CD4-positive, alpha-beta memory T cell (primary cell): ENCODE measurements around the gene ANLN. TPM values are rescaled to one million over a fixed set of nuclear protein-coding genes. Genes with fewer than 3 reads are reported as not detected.
"Not testable (repeated sequence)": the region's sequence is repeated elsewhere in the genome, so short reads cannot be mapped to it uniquely, and the experiment has no call there.

Experiments used
- CTCF ChIA-PET: fragments of 350-600 bp; sonication (Branson Sonifier 250); formaldehyde crosslinking; loops from one replicate; lab custom pipeline; 2021; ENCODE audit warnings: inconsistent platforms; ENCODE audit not compliant: partially characterized antibody; lab: Charles Lee
- POLR2A ChIA-PET: fragments of 350-600 bp; sonication (Branson Sonifier 250); formaldehyde crosslinking; loops from one replicate; lab custom pipeline; 2021; ENCODE audit not compliant: partially characterized antibody; lab: Charles Lee
- DNase-seq, 5 donors: peaks; one replicate each; pipeline versions ENCODE4 v3.0.0 to v3.0.0-alpha.2; 2020 to 2022; ENCODE audit warnings: mixed read lengths in 1 of 5
- H3K27ac ChIP-seq: one replicate; pipeline ENCODE4 v1.7.0; 2013; ENCODE audit warnings: low read depth, low read length
- H3K27me3 ChIP-seq: 2 replicates; pipeline ENCODE4 v1.7.0; 2013; ENCODE audit warnings: mild to moderate bottlenecking, low read length, moderate library complexity; ENCODE audit not compliant: insufficient read depth
- H3K36me3 ChIP-seq: 2 replicates; pipeline ENCODE4 v1.7.0; 2013; ENCODE audit warnings: mild to moderate bottlenecking, low read length, moderate library complexity; ENCODE audit not compliant: insufficient read depth
- H3K4me1 ChIP-seq: 2 replicates; pipeline ENCODE4 v1.7.0; 2013; ENCODE audit warnings: mild to moderate bottlenecking, low read length, moderate library complexity; ENCODE audit not compliant: insufficient read depth
- H3K4me3 ChIP-seq, 2 donors: one replicate each; pipeline ENCODE4 v1.7.0; 2013; ENCODE audit warnings: low read length in 2 of 2, mild to moderate bottlenecking in 1 of 2
- H3K9me3 ChIP-seq, 2 donors: one replicate each; pipeline ENCODE4 v1.7.0; 2013; ENCODE audit warnings: low read length in 2 of 2, control low read depth in 1 of 2; ENCODE audit not compliant: control insufficient read depth in 1 of 2
- H3K27ac Mint-ChIP-seq, 7 donors: one replicate each; pipeline ENCODE4 v1.8.0; 2020 to 2021; ENCODE audit warnings: mixed read lengths in 7 of 7, mild to moderate bottlenecking in 6 of 7, inconsistent platforms in 3 of 7, moderate library complexity in 3 of 7
- H3K27me3 Mint-ChIP-seq, 2 donors: one replicate each; pipeline ENCODE4 v1.8.0; 2020 to 2021; ENCODE audit warnings: mixed read lengths in 2 of 2
- H3K36me3 Mint-ChIP-seq, 2 donors: one replicate each; pipeline ENCODE4 v1.8.0; 2020 to 2021; ENCODE audit warnings: mixed read lengths in 2 of 2, inconsistent platforms in 1 of 2, mild to moderate bottlenecking in 1 of 2
- H3K4me1 Mint-ChIP-seq, 4 donors: one replicate each; pipeline ENCODE4 v1.8.0; 2020 to 2021; ENCODE audit warnings: mixed read lengths in 4 of 4, mild to moderate bottlenecking in 1 of 4
- H3K4me3 Mint-ChIP-seq, 8 donors: one replicate each; pipeline ENCODE4 v1.8.0; 2020 to 2021; ENCODE audit warnings: mixed read lengths in 8 of 8, mild to moderate bottlenecking in 7 of 8, moderate library complexity in 6 of 8, inconsistent platforms in 3 of 8
- H3K9me3 Mint-ChIP-seq, 8 donors: one replicate each; pipeline ENCODE4 v1.8.0; 2020 to 2021; ENCODE audit warnings: mixed read lengths in 8 of 8, mild to moderate bottlenecking in 5 of 8, inconsistent platforms in 3 of 8, moderate library complexity in 1 of 8
- intact Hi-C: fragments of 100-400 bp; cut with micrococcal nuclease; formaldehyde crosslinking; loops from one replicate; pipeline ENCODE4 v1.15.1; 2023
- polyA plus RNA-seq, 2 donors: library from polyadenylated mRNA; unstranded; fragments of 300-500 nt; fragmentation: Illumina TruSeq; gene quantifications; one replicate each; pipeline ENCODE4 v1.2.3, GENCODE V29; 2021
- total RNA-seq, 2 experiments: library from RNA; stranded (reverse); gene quantifications; one replicate each; pipeline ENCODE4 v1.2.3, GENCODE V29; 2021

The ANLN gene
- total and polyA plus RNA-seq, 4 experiments from 2014 or later, result 0.23 TPM; not detected in 3

DNA sequence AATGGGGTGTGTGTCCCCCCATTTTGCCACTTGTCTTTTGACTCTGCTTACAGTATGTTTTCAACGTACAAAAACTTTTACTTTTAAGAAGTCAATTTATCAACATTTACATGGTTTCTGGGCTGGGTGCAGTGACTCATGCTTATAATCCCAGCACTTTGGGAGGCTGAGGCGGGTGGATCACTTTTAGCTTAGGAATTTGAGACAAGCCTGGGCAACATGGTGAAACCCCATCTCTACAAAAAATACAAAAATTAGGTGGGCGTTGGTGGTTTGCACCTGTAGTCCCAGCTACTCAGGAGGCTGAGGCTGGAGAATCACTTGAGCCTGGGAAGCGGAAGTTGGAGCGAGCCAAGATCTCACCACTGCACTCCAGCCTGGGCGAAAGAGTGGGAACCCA is 107.5 kb downstream of the ANLN start:
- H3K27ac Mint-ChIP-seq, H3K4me3 Mint-ChIP-seq, H3K9me3 Mint-ChIP-seq, H3K27me3 ChIP-seq, DNase-seq, H3K4me1 Mint-ChIP-seq, H3K27ac ChIP-seq, H3K4me3 ChIP-seq, H3K36me3 ChIP-seq, H3K4me1 ChIP-seq, H3K9me3 ChIP-seq, H3K36me3 Mint-ChIP-seq, POLR2A ChIA-PET, intact Hi-C loops: not testable (repeated sequence)
- CTCF ChIA-PET, result interaction anchor here (1.3 kb wide), 1 partner anchor 174 kb away, joined by 3 read pairs; no protein-coding TSS in a partner anchor
- peaks cover 3 to 15% of the 10 kb centered on the region in 2 donors for H3K27me3 Mint-ChIP-seq

DNA sequence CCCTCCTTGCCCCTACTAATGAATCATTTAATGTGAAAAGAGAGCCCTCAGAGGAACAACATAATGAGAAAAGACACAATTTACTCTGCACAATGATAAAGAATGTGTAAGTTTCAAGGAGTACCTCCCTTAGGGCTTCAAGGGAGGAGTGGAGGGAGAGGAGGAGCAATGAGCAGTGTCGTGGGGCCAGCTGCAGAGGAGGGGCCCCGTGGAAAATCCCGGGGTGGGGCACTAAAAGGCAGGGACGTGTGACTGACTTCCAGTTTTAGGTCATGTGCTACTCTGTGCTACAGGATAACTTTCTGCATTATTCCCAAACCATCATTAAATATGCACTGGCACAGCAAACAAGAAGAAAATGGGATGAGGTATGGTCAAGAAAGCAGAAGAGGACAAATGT is 108.1 kb downstream of the ANLN start:
- Histone ChIP-seq H3K27ac (no peak overlapping the region), H3K36me3 (no peaks in the 10 kb centered on the region), H3K9me3 (no peaks in the 10 kb centered on the region), H3K27me3 (no peaks in the 10 kb centered on the region), H3K4me3 (no peak overlapping the region), H3K4me1 (no peaks in the 10 kb centered on the region)
- POLR2A ChIA-PET, result no interaction called here
- H3K4me3 Mint-ChIP-seq, result no peak overlapping the region
- CTCF ChIA-PET, result interaction anchor here (1.3 kb wide), 1 partner anchor 173 kb away, joined by 3 read pairs; no protein-coding TSS in a partner anchor
- no peak for DNase-seq
- H3K27ac Mint-ChIP-seq, result no peak overlapping the region
- H3K36me3 Mint-ChIP-seq, result no peaks in the 10 kb centered on the region
- no peaks in the 10 kb centered on the region for H3K4me1 Mint-ChIP-seq
- H3K9me3 Mint-ChIP-seq, result no peaks in the 10 kb centered on the region
- peaks cover 3 to 19% of the 10 kb centered on the region in 2 donors for H3K27me3 Mint-ChIP-seq
- intact Hi-C loops, result no loop called here

Other genes with a start within 250 kb of the ANLN start
- 1 to 10 TPM; 6.3 to 8.0 TPM for gene EEPD1, start 236.6 kb upstream of the ANLN start, total RNA-seq
- gene EEPD1, start 236.6 kb upstream of the ANLN start, polyA plus RNA-seq, result 10 to 100 TPM; 42.5 to 63.0 TPM